ENCODE results near the gene ARFGAP2. TPM values are rescaled to one million over a fixed set of nuclear protein-coding genes. Genes with fewer than 3 reads are reported as not detected.
A peak's percentile ranks its signal among the peaks of the same experiment; 100 is the strongest.

Gene ARFGAP2
- total and polyA plus RNA-seq, 4 donors = 51.2 to 140 (median 94.1) TPM

DNA sequence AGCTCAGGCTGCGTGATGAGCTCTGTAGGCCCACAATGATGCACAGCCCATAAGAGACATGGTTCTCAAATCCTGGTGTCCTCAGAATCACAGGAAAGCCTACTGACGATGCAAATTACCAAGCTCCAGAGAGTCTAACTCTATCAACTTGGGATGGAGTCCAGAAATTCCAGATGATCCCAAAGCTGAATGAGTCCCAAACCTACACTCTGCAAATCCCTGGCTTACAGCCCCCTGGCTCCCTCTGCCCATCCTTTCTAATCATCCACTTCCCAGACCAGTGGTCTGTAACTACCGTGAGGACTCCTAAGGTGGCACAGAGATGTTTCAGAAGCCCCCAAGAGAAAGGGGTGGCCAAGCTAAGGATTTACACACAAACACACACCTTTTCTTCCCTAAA, 13.5 kb downstream of the ARFGAP2 start:
- WGBS, 2 donors = 67 to 71% methylated on average over 3 of the region's 3 CpGs
- H3K27ac ChIP-seq (ENCODE audit: low read depth in 1 of 2, low read length in 1 of 2) = no peak overlapping the region

DNA sequence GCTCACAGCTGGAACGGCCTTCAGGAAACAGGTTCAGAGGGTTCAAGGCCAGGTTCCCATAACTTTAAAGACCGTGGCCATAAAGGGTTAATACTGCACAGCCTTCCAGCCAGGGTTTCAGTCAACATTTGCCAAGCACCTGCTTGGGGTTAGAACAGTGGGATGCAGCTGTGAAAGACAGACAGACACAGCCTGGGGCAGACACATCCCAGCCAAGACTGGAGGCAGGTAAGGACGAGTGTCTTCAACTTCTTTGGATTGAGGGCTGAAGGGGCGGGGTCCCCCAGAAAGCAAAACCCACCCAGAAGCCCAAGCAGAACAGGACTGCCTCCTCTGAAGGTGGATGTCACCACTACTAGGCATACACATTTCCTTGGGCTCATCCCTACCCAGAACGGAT, 14.3 kb downstream of the ARFGAP2 start:
- TF ChIP-seq, protein P1, sequence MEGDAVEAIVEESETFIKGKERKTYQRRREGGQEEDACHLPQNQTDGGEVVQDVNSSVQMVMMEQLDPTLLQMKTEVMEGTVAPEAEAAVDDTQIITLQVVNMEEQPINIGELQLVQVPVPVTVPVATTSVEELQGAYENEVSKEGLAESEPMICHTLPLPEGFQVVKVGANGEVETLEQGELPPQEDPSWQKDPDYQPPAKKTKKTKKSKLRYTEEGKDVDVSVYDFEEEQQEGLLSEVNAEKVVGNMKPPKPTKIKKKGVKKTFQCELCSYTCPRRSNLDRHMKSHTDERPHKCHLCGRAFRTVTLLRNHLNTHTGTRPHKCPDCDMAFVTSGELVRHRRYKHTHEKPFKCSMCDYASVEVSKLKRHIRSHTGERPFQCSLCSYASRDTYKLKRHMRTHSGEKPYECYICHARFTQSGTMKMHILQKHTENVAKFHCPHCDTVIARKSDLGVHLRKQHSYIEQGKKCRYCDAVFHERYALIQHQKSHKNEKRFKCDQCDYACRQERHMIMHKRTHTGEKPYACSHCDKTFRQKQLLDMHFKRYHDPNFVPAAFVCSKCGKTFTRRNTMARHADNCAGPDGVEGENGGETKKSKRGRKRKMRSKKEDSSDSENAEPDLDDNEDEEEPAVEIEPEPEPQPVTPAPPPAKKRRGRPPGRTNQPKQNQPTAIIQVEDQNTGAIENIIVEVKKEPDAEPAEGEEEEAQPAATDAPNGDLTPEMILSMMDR (IDR thresholded peaks at IDR 0.05; ENCODE audit: control extremely low read depth, extremely low read depth) = no peak
- DNase-seq (no peak), ATAC-seq (ENCODE audit: insufficient read depth, low FRiP score) (no peak)
- Histone ChIP-seq H3K9me3 (ENCODE audit: control insufficient read depth in 4 of 4, insufficient read depth in 3 of 4, low read length in 3 of 4) (no peaks in the 10 kb centered on the region), H3K4me3 (no peak overlapping the region), H3K27ac (ENCODE audit: low read depth in 1 of 2, low read length in 1 of 2) (no peak overlapping the region), H3K4me1 (ENCODE audit: control insufficient read depth in 5 of 5, insufficient read depth in 5 of 5, low read length in 5 of 5) (peaks cover 0 to 11% (median 3%) of the 10 kb centered on the region in 5 donors), H3K9ac (ENCODE audit: insufficient read depth in 1 of 2, low read length in 2 of 2) (no peak overlapping the region), H3K27me3 (ENCODE audit: control insufficient read depth in 3 of 3, insufficient read depth in 3 of 3, low read length in 2 of 3) (no peaks in the 10 kb centered on the region), H3K36me3 (ENCODE audit: control insufficient read depth in 4 of 4, insufficient read depth in 4 of 4, low read length in 4 of 4) (peaks cover 17 to 38% (median 26%) of the 10 kb centered on the region in 4 donors)
- 70 to 75% methylated on average over 5 of the region's 5 CpGs for whole genome bisulfite sequencing, 2 donors

More for the DNA sequence above, 13.5 kb downstream of the ARFGAP2 start:
- no peak overlapping the region for H3K9ac ChIP-seq (ENCODE audit: insufficient read depth in 1 of 2, low read length in 2 of 2)
- ATAC-seq (ENCODE audit: insufficient read depth, low FRiP score) (no peak), DNase-seq (peak in 1 of 3 donors; percentile 45)
- TF ChIP-seq, protein P1 (IDR thresholded peaks at IDR 0.05; ENCODE audit: control extremely low read depth, extremely low read depth) = no peak
- peaks cover 0 to 3% (median 0%) of the 10 kb centered on the region in 5 donors for H3K4me1 ChIP-seq (ENCODE audit: control insufficient read depth in 5 of 5, insufficient read depth in 5 of 5, low read length in 5 of 5)
- H3K27me3 ChIP-seq (ENCODE audit: control insufficient read depth in 3 of 3, insufficient read depth in 3 of 3, low read length in 2 of 3) = no peaks in the 10 kb centered on the region
- H3K4me3 ChIP-seq = no peak overlapping the region
- H3K36me3 ChIP-seq (ENCODE audit: control insufficient read depth in 4 of 4, insufficient read depth in 4 of 4, low read length in 4 of 4) = peaks cover 24 to 42% (median 32%) of the 10 kb centered on the region in 4 donors
- no peaks in the 10 kb centered on the region for H3K9me3 ChIP-seq (ENCODE audit: control insufficient read depth in 4 of 4, insufficient read depth in 3 of 4, low read length in 3 of 4)

DNA sequence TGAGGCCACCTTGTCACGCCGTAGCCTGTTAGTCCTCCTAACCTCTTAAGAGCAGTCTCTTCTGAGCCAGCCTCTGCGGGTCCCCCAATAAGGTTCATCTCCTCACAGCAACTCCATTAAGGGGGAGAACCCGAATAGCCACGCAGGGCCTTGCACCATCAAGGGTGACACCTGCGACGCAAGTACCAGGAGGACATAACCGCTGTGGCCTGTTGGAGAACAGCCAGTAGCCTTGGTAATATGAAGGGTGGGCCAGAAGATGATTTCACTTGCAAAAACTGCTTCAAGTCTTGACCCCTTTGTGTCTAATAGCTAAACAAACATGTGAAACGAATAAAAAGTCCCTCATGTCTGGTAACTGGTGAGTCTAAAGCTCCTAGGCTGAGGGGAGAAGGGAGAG, 14.8 kb downstream of the ARFGAP2 start:
- TF ChIP-seq, protein P1 (IDR thresholded peaks at IDR 0.05; ENCODE audit: control extremely low read depth, extremely low read depth) = no peak
- Histone ChIP-seq H3K27ac (ENCODE audit: low read depth in 1 of 2, low read length in 1 of 2) (no peak overlapping the region), H3K27me3 (ENCODE audit: control insufficient read depth in 3 of 3, insufficient read depth in 3 of 3, low read length in 2 of 3) (no peaks in the 10 kb centered on the region), H3K36me3 (ENCODE audit: control insufficient read depth in 4 of 4, insufficient read depth in 4 of 4, low read length in 4 of 4) (peaks cover 12 to 38% (median 21%) of the 10 kb centered on the region in 4 donors), H3K9me3 (ENCODE audit: control insufficient read depth in 4 of 4, insufficient read depth in 3 of 4, low read length in 3 of 4) (no peaks in the 10 kb centered on the region), H3K4me1 (ENCODE audit: control insufficient read depth in 5 of 5, insufficient read depth in 5 of 5, low read length in 5 of 5) (peaks cover 0 to 11% (median 3%) of the 10 kb centered on the region in 5 donors), H3K9ac (ENCODE audit: insufficient read depth in 1 of 2, low read length in 2 of 2) (no peak overlapping the region), H3K4me3 (no peak overlapping the region)
- ATAC-seq (ENCODE audit: insufficient read depth, low FRiP score) (no peak), DNase-seq (no peak)
- WGBS, 2 donors = 65 to 81% methylated on average over 9 of the region's 9 CpGs
